SU-DHL-6 (cell line): ENCODE results near the gene SLC16A3.

ENCODE experiments used
- H2AFZ ChIP-seq: fragments of 200-600 bp; sonication (generic); 2 replicates; pipeline ENCODE4 v1.6.1; 2014; ENCODE audit warnings: low read depth, mild to moderate bottlenecking, moderate library complexity, mixed read lengths, antibody characterized with exemption, low read length; ENCODE audit not compliant: severe bottlenecking
- H3F3A ChIP-seq: fragments of 200-600 bp; shearing (Covaris generic); 2 replicates; pipeline ENCODE4 v1.6.0; 2016; ENCODE audit warnings: antibody characterized with exemption, mild to moderate bottlenecking; ENCODE audit not compliant: insufficient read depth
- H3K27ac ChIP-seq: fragments of 200-600 bp; sonication (generic); 2 replicates; pipeline ENCODE4 v1.5.1; 2016; ENCODE audit warnings: low read depth, mild to moderate bottlenecking, low read length, moderate library complexity, mixed read lengths
- H3K27me3 ChIP-seq: fragments of 200-600 bp; sonication (generic), shearing (Covaris generic); 2 replicates; pipeline ENCODE4 v1.6.0; 2014; ENCODE audit warnings: mild to moderate bottlenecking, low read length
- H3K36me3 ChIP-seq: fragments of 200-600 bp; sonication (generic); 2 replicates; pipeline ENCODE4 v1.6.1; 2014; ENCODE audit warnings: mild to moderate bottlenecking, low read length, mixed read lengths
- H3K4me2 ChIP-seq: fragments of 300-600, 200-600 bp; shearing (Covaris generic), sonication (generic); 2 replicates; pipeline ENCODE4 v1.6.0; 2014; ENCODE audit warnings: low read length, low read depth, mild to moderate bottlenecking; ENCODE audit not compliant: poor library complexity, severe bottlenecking
- H3K4me3 ChIP-seq: fragments of 200-600 bp; sonication (generic); 2 replicates; pipeline ENCODE4 v1.5.1; 2014; ENCODE audit warnings: antibody characterized with exemption, low read length, mild to moderate bottlenecking, mixed read lengths; ENCODE audit not compliant: insufficient read depth, poor library complexity, severe bottlenecking
- H3K79me2 ChIP-seq: fragments of 200-600 bp; sonication (generic); 2 replicates; pipeline ENCODE4 v1.6.1; 2014; ENCODE audit warnings: mild to moderate bottlenecking, low read length, moderate library complexity; ENCODE audit not compliant: insufficient read depth
- H3K9ac ChIP-seq: fragments of 200-600 bp; sonication (generic); 2 replicates; pipeline ENCODE4 v1.7.0; 2014; ENCODE audit warnings: mild to moderate bottlenecking, low read length
- H3K9me2 ChIP-seq: fragments of 200-600 bp; sonication (generic); replicated peaks from 2 replicates; pipeline ENCODE4 v1.6.1; 2014; ENCODE audit warnings: low read length; ENCODE audit not compliant: insufficient read depth
- H3K9me3 ChIP-seq: fragments of 200-600 bp; sonication (generic); 2 replicates; pipeline ENCODE4 v1.6.1; 2014; ENCODE audit warnings: low read length, mixed read lengths; ENCODE audit not compliant: insufficient read depth
- H4K20me1 ChIP-seq: fragments of 200-600 bp; sonication (generic); 2 replicates; pipeline ENCODE4 v1.6.1; 2014; ENCODE audit warnings: low read depth, mild to moderate bottlenecking, antibody characterized with exemption, low read length, moderate library complexity, mixed read lengths
- EZH2phosphoT487 ChIP-seq: fragments of 200-600 bp; sonication (generic), shearing (Covaris generic); conservative IDR thresholded peaks from 2 replicates; pipeline ENCODE4 v1.6.1; 2018; ENCODE audit warnings: mild to moderate bottlenecking, antibody characterized with exemption, low read length, moderate library complexity, mixed read lengths
- TF ChIP-seq, protein P1 (sequence below): fragments of 200-600 bp; sonication (generic); IDR thresholded peaks from one replicate; pipeline ENCODE4 v1.5.1; 2017; ENCODE audit warnings: antibody characterized with exemption, mild to moderate bottlenecking, low read length, moderate library complexity; ENCODE audit not compliant: insufficient read depth, poor library complexity, severe bottlenecking

The SLC16A3 gene

DNA sequence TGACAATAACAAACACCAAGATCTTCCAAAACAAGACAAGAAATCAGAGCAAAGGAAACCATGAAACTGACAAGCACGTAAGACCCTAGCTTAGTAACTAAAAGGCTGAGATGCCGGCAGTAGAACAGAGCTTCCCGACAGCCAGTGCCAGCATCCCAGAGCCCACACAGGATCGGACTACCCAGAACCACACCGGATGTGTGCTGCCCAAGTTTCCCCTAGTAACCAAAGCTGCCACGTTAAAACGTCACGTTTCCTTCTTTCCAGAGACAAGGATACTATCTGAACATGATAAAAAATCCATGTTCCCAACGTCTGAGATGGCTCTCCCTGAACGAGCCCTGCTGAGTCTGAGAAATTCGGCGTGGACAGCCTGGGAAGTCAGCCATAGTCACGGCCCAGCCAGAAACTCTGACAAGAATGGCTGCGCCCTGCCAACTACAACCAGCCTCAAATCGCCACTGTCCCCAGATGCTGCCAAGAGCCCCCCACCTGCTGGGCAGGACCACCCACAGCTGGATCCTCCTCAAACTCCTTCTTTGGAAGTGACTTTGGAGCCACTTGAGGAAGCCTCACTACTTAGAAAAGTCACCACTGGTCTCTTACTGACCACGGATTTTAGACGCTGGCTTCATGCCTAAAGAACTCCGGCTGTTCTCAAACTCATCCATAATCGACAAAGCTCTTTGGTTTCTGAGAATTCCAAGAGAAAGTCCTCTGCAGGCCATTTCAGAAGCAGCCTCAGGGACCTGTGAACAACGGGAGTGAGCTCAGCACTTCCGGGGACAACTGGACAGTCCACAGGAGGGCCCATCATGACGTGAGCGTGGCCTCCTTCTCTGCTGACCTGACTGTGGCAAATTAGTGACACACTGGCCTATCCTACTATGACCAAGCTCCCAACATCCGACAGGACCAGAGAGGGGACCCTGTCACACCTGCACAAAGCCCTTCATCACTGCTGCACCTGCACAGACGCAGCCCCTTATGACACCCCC is 32.9 kb upstream of the SLC16A3 start:
- H3K9ac ChIP-seq, result no peak overlapping the region
- no peaks in the 10 kb centered on the region for H3K9me2 ChIP-seq
- no peaks in the 10 kb centered on the region for H4K20me1 ChIP-seq
- no peak overlapping the region for H2AFZ ChIP-seq
- no peaks in the 10 kb centered on the region for H3K36me3 ChIP-seq
- H3K27ac ChIP-seq, result no peak overlapping the region
- H3K9me3 ChIP-seq, result no peaks in the 10 kb centered on the region
- no peaks in the 10 kb centered on the region for H3K27me3 ChIP-seq
- H3K4me3 ChIP-seq, result no peak overlapping the region
- no peak overlapping the region for H3K4me2 ChIP-seq
- TF ChIP-seq, protein P1, sequence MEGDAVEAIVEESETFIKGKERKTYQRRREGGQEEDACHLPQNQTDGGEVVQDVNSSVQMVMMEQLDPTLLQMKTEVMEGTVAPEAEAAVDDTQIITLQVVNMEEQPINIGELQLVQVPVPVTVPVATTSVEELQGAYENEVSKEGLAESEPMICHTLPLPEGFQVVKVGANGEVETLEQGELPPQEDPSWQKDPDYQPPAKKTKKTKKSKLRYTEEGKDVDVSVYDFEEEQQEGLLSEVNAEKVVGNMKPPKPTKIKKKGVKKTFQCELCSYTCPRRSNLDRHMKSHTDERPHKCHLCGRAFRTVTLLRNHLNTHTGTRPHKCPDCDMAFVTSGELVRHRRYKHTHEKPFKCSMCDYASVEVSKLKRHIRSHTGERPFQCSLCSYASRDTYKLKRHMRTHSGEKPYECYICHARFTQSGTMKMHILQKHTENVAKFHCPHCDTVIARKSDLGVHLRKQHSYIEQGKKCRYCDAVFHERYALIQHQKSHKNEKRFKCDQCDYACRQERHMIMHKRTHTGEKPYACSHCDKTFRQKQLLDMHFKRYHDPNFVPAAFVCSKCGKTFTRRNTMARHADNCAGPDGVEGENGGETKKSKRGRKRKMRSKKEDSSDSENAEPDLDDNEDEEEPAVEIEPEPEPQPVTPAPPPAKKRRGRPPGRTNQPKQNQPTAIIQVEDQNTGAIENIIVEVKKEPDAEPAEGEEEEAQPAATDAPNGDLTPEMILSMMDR, result no peak
- TF ChIP-seq EZH2phosphoT487, result no peak
- no peaks in the 10 kb centered on the region for H3F3A ChIP-seq
- no peaks in the 10 kb centered on the region for H3K79me2 ChIP-seq

DNA sequence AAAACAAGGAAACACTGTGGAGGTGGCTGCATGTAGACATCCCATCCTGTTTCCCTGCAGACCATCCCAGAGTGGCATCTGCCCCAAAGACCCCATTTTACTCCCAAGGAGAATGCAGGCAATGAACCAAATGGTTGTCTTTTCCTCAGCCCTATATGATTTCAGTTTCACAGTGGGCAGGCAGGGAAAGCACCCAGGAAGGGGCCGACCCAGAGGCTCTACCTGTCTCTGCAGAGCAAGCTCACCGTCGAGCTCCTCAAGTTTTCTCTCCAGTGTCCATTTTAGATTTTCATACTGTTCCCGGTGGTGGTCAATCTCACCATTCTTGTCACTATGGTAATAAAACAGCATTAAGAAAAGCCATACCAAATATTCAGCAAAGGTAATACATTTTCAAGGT is 30.8 kb upstream of the SLC16A3 start:
- TF ChIP-seq, protein P1, result no peak
- no peak for TF ChIP-seq EZH2phosphoT487
- H2AFZ ChIP-seq, result no peak overlapping the region
- no peak overlapping the region for H3K4me2 ChIP-seq
- H3K27ac ChIP-seq, result no peak overlapping the region
- H3K4me3 ChIP-seq, result no peak overlapping the region
- no peaks in the 10 kb centered on the region for H3K36me3 ChIP-seq
- no peak overlapping the region for H3K9ac ChIP-seq
- no peaks in the 10 kb centered on the region for H3K9me3 ChIP-seq
- no peaks in the 10 kb centered on the region for H3K79me2 ChIP-seq
- H3K27me3 ChIP-seq, result no peaks in the 10 kb centered on the region
- H4K20me1 ChIP-seq, result no peaks in the 10 kb centered on the region
- H3K9me2 ChIP-seq, result no peaks in the 10 kb centered on the region
- no peaks in the 10 kb centered on the region for H3F3A ChIP-seq

DNA sequence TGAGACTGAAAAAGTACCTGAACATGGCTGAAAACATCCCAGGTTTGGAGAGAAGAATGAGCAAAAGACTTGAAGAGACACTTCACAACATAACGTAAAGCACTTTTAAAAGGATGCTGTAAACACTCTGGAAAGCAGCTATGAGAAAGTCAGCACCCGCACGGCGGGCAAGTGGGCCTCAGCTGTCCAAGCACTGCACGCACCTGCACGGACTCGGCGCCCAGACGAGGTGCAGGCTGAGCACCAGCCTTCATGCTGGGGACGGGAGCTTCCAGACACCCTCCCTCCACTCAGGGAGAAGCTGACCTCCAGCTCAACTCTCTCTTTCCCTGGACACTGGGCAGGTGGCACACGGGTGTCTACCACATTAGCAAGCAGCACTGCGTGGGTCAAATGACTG is 29.3 kb upstream of the SLC16A3 start:
- Histone ChIP-seq H3K27ac (no peak overlapping the region), H3K36me3 (no peaks in the 10 kb centered on the region), H4K20me1 (no peaks in the 10 kb centered on the region), H2AFZ (no peak overlapping the region), H3K27me3 (no peaks in the 10 kb centered on the region), H3K9me3 (no peaks in the 10 kb centered on the region), H3K9me2 (no peaks in the 10 kb centered on the region), H3F3A (no peaks in the 10 kb centered on the region), H3K4me3 (no peak overlapping the region), H3K4me2 (no peak overlapping the region), H3K9ac (no peak overlapping the region), H3K79me2 (no peaks in the 10 kb centered on the region)
- TF ChIP-seq, protein P1, result no peak
- TF ChIP-seq EZH2phosphoT487, result no peak
